Subcutaneous adipose tissue (tissue), 4 donors: ENCODE results near the gene BRIP1. TPM values are rescaled to one million over a fixed set of nuclear protein-coding genes. Genes with fewer than 3 reads are reported as not detected.

Source experiments
- CTCF ChIP-seq: fragments of 450-650 bp; IDR thresholded peaks from one replicate; pipeline ENCODE4 v1.5.1; 2016; ENCODE audit warnings: low read depth, mild to moderate bottlenecking, control low read depth, antibody characterized with exemption, moderate library complexity
- total RNA-seq, 4 donors: library from RNA; depleted of rRNA; stranded (reverse); fragments of >200 nt; gene quantifications; one replicate each; pipeline ENCODE4 v1.1.0, GENCODE V29; 2016

Gene BRIP1
- total RNA-seq, 4 donors from 2014 or later: 0.33 to 1.1 (median 0.98) TPM

- no peak for TF ChIP-seq CTCF
These were observed 113.4 kb downstream of the BRIP1 start for GRCh38 chr17:61749823-61750404.

GRCh38 chr17:61746248-61746985 is 116.9 kb downstream of the BRIP1 start:
- TF ChIP-seq CTCF: peak; percentile 24

- peak; percentile 93 for TF ChIP-seq CTCF
These were observed 118.5 kb downstream of the BRIP1 start for GRCh38 chr17:61744804-61745203.

- TF ChIP-seq CTCF: no peak
These were observed 119.1 kb downstream of the BRIP1 start for GRCh38 chr17:61744252-61744651.

- TF ChIP-seq CTCF: no peak
These were observed 119.6 kb downstream of the BRIP1 start for GRCh38 chr17:61743766-61744165.

GRCh38 chr17:61739002-61739401 is 124.3 kb downstream of the BRIP1 start:
- peak; percentile 86 for TF ChIP-seq CTCF

GRCh38 chr17:61738249-61738648 is 125.1 kb downstream of the BRIP1 start:
- peak; percentile 89 for TF ChIP-seq CTCF
